ENCODE results near the gene HIF1A.

DNA sequence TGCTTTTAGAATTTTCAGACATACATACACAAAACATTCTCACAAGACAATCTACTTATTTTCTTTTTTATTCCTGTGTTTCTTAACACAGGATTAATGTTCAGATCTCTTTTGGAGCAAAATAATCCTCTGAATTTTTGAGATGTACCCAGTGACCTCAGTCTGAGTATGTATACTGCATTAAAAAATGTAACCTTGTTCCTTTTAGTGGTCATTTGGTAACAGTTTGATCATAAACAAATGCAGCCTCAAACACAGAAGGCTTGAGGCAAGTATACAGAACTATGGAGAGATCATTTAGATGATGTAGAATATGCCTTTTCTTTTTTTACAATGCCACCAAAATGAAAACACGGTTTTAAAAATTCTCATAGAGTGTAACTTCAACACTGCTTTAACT, 9.7 kb downstream of the HIF1A start:
- TF ChIP-seq TARDBP (IDR thresholded peaks at IDR 0.05) (no peak), FOXA1 (IDR thresholded peaks at IDR 0.05) (no peak), BHLHE40 (IDR thresholded peaks at IDR 0.05; ENCODE audit: borderline replicate concordance) (no peak), SUZ12 (IDR thresholded peaks at IDR 0.05) (no peak), FOXM1 (IDR thresholded peaks at IDR 0.05; ENCODE audit: borderline replicate concordance) (no peak)

Measured in HEK293T (cell line).